HG02884 (cell line): Measurements from ENCODE around the gene NRROS.
"Not testable (repeated sequence)": the region's sequence is repeated elsewhere in the genome, so short reads cannot be mapped to it uniquely, and the experiment has no call there.

Experiments used
- ATAC-seq: cut with Tn5 transposase; IDR thresholded peaks from one replicate; pipeline ENCODE4 v1.9.1; 2021; ENCODE audit warnings: mild to moderate bottlenecking, moderate library complexity; ENCODE audit not compliant: unreplicated experiment

NRROS gene

DNA sequence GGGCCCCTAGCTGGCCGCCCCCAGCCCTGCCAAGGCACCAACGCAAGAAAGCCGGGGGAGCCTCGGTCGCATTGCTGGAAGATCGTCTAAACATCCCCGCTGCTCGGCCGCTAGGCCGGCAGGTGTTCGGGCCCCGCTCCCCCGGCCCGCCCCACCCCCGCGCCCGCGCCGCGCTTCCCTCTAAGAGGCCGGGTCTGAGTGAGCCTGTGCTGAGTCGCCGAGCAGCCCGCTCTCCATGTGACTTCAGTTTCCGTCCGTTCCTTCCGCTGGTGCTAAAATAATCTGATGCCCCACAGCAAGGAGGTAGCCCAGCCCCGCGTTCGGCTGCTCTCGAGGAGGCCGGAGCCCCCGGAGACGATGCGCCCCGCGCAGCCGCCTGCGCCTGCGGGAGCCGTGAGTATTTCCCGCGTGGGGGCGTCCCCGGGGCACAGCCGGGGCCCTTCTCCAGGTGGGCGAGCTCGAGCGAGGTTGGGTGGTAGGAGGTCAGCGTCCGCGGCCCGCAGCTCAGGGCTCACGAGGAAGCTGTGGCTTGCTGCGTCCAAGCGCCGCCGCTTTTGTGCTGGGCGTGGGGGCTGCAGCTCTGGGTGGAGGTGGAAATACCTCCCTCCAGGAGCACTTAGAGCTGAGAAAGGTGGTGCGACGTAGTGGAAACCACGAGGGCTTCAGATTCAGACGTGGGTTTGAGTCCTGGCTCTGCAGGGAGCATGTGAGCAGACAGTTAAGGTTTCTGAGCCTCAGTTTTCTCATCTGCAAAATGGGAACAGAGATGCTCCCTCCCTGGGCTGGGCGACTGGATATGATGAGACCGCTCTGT, at the start of gene NRROS:
TSS of gene NRROS (plus strand) at position 212 of the 814 bp plus-strand sequence. CDS start 14,846 bp downstream, outside the sequence.
- no peak for ATAC-seq

DNA sequence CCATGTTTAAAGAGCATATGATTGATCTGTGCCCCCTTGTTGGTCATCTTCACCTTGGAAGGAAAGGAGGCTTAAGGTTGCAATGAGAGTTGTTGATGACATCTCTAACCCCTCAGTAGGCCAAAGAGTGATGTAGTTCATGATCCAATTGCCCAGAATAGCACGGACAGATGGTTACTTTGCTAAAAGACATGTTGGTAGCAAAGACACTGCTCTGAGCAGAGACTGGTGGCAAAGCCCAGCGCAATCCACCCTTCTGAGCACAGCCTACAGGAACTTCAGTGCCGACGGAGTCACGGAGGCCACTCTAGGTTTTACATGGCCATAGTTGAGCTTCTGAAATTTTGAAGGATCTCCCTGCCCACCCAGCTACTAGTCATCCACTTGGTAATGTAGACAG, 49.2 kb upstream of the NRROS start:
- no peak for ATAC-seq

DNA sequence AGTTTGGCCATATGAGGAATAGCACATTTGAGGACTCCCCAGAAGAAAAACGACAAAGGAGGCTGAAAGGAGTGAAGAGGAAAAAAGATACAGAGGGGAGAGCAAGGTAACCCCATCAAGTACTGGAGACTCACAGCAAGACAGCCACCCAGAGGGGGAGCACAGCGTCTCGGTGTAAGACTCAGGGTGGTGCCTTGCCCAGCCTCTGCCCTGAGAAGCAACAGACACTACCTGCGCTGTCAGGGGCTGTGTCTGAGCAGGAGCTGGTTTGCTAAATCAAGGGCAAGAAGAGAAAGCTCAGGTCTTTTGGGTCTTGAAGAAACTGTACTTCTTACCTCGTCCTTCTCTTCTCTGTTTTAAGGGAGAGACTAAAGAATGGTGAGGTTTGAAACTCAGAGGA, 43.1 kb upstream of the NRROS start:
- no peak for ATAC-seq

DNA sequence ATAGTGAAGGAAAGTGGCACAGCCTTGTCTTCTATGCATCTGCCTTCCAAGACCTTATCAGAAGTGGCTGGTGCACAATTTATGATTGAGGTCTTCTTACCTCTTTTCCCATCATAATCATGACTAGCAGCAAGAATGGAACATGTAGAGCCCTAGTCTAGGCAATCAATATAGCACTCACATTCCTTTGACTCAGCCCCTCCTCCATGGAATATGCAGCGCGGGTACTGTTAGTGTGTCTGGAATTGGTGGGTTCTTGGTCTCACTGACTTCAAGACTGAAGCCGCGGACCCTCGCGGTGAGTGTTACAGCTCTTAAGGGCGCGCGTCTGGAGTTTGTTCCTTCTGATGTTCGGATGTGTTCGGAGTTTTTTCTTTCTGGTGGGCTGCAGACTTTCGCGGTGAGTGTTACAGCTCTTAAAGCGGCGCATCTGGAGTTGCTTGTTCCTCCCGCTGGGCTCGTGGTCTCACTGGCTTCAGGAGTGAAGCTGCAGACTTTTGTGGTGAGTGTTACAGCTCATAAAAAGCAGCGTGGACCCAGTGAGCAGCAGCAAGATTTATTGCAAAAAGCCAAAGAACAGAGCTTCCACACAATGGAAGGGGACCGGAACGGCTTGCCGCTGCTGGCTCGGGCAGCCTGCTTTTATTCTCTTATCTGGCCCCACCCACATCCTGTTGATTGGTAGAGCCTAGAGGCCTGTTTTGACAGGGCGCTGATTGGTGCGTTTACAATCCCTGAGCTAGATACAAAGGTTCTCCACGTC, 41.3 kb upstream of the NRROS start:
- not testable (repeated sequence) for ATAC-seq

DNA sequence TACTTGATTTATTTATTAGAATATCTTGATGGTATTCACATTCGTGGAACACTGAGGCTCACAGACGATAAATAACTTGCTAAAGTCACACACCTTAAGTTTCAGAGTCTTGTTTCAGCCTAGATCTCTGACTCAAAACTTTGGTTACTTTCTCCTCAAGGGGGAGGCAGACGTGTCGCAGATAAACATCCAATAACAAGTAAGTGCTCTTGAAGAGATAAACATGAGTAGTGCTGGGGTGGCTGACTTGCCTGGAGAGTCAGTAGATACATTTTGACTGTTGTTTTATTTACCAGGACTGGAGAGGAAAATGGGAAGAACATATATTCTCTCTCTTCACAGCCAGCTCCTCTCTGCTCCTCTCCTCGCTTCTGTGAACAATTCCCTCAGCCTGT, 39.8 kb upstream of the NRROS start:
- no peak for ATAC-seq

DNA sequence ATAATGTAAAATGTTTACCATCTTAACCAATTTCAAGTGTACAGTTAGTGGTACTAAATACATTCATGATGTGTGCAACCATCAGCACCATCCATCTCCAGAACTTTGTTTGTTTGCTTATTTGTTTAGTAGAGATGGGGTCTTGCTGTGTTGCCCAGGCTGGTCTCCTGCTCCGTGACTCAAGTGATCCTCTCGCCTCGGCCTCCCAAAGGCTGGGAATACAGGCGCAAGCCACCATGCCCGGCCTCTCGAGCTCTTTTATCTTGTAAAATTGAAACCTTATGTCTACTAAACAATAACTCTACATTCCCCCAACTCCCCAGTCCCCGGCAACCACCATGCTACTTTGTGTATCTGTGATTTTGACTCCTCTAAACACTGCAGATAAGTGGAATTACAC, 39.1 kb upstream of the NRROS start:
- ATAC-seq: no peak

DNA sequence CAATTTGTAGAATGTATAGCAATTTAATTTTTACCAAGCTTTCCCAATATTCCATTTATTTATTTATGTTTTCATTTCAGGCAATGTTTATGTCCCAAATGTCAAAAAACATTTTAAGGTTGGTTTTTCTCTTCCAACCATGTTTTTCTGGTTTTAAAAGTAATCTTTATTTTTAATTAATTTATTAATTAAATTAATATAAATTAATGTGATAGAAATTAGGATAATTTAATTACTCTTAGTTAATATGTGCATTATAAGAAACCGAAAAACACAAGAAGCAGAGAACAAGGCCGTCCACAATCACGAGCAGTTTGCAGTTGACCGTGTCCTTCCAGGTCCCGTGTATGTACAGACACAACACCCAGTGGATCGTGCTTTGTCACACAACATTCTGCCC, 36.8 kb upstream of the NRROS start:
- no peak for ATAC-seq

DNA sequence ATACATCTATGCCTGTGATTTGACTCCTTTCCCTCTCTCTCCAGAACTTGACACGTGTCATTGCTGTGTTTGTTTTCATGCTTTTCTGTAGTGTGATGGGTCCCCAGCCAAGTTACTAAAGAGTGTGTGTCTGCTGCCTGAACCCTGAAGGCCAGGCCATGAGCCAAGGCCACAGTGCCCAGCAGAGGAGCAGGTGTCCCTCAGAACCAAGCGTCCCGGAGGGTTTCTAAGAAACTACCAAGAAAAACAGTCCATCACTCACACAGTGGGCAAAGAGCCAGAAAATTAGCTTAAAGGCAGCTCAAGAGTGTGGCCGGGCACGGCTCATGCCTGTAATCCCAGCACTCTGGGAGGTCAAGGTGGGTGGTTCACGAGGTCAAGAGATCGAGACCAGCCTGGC, 35.8 kb upstream of the NRROS start:
- no peak for ATAC-seq

DNA sequence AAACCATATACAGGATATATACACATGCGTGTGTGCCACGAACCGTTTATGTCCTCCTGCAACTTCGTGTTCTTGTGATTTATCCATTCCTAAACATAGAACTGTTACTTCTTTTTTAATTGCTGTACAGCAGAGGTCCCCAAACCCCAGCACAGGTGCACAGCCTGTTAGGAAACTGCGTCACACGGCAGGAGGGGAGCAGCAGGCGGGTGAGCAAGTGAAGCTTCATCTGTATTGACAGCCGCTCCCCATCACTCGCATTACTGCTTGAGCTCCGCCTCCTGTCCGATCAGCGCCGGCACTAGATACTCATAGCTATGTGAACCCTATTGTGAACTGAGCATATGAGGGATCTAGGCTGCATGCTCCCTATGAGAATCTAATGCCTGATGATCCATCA, 34.9 kb upstream of the NRROS start:
- no peak for ATAC-seq

DNA sequence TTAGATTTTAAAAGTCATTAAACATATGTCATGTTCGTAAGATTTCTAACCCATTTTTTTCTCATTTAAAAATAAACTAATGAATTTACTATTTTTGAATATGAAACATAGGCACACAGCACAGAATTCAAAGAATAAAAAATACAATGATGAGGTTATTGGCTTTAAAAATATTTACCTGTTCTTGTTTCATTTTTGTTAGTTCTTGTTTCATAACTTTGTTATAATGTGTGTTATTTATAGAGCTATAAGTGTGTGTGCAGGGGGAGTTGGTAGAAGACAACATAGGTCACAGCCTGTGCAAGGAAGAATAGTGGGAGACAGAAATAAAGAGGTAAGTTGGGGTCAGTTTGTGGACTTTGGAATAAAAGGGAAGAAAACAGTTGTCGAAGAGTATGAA, 30.8 kb upstream of the NRROS start:
- no peak for ATAC-seq

DNA sequence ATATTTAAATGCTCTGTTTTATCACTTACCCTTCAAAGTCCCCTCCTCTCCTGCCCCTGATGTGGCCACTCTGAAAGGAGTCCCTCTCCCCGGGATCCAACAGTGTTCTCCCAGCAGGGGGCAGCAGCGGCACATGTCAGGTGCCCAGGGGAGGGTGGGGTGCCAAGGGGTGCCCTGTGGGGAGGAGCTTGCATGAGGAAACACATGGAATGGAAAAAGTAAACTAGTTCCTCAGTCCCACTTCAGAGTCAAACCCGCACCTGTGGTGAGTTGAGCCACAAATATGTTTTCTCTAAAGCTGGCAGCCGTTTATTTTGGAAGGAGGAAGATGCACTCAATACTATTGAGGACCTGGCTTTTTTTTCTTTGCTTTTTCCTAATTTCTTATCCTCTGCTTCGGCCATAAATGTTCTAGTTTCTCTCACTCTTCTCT, 30.1 kb upstream of the NRROS start:
- ATAC-seq: peak; percentile 70

DNA sequence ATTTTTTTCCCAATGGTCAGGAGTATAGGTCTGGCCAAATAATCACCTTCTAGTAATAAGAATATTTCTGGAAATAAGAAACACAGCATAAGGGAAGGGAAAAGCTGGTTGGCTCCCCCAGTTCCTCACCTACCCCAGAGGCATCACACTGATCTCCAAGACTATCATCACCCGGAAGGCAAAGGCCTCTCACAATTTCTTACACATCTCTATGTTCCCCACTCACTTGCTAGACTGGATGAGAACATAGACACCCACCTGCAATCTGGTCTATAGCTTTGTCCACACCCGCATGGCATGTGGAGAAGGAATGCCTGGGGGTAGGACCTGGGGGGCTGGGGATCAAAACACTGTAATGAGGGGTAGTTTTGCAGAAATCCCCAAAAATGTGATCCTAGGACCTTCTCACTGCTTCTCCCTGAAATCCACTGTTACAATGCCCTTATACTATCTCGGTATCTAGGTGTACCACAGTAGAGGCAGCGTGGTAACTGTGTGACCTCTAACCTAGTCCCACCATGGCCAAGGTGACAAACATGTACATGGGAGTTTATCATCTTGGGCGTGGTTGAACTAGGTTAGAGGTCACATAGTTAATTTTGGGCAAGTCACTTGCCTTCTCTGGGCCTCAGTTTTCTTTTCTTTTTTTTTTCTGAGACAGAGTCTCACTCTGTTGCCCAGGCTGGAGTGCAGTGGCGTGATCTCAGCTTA, 29.5 kb upstream of the NRROS start:
- no peak for ATAC-seq

DNA sequence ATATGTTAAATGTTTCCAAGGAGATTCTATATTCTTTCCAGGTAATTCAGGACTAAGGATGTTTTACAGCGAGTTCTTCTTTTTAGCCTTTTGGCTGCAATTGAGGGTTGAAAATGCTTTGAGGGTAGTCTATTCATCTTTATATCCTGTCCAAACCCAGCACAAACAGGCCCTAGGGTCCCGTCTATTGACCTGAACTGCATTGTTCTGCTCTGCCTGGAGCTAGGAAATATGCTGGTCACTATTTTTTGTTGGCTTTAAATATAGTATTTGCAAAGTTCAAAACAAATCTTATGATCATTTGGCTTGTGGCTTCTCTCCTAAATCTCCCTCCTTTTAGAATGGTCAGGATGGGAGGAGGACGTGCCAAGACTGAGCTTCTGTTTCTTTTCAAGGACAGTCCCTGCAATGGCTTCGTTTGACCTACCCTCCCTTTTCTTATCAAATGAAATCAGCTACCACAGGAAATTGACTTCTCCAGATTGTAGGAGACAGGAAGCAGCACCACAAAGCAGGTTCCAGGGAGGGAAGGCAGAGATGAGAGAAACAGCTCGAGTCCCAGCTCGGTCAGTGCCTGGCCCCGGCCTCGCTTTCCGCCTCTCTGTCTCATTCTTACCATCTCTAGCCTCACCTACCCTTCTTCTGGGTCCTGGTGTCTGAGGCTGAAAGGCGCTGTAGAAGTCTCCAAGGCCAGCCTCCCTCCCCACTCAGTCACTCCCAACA, 27.6 kb upstream of the NRROS start:
- ATAC-seq: no peak

DNA sequence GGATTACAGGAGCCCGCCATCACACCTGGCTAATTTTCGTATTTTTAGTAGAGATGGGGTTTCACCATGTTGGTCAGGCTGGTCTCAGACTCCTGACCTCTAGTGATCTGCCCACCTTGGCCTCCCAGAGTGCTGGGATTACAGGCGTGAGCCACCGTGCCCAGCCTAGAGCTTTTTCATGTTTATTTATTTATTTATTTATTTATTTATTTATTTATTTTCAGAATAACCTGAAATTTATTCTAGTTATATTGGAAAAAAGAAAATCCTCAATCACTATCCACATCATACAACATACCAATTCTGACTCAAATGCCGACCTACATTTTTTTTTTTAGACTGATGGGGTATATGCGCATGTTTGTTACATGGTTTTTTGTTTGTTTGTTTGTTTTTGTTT, 24.3 kb upstream of the NRROS start:
- not testable (repeated sequence) for ATAC-seq

DNA sequence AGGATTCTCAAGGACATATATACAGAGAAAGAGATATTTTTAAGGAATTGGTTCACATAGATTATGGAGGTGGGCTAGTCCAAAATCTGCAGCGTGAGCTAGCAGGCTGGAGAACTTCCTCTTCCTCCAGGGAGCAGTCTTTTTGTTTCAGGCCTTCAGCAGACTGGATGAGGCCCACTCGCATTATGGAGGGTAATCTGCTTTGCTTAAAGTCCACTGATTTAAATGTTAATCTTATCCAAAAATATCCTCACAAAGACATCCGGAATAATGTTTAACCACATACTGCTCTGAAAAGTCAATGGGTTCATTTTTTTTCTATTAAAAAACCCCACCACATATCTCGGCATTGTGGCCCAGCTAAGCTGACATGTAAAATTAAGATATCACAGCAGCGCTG, 22.2 kb upstream of the NRROS start:
- ATAC-seq: no peak

DNA sequence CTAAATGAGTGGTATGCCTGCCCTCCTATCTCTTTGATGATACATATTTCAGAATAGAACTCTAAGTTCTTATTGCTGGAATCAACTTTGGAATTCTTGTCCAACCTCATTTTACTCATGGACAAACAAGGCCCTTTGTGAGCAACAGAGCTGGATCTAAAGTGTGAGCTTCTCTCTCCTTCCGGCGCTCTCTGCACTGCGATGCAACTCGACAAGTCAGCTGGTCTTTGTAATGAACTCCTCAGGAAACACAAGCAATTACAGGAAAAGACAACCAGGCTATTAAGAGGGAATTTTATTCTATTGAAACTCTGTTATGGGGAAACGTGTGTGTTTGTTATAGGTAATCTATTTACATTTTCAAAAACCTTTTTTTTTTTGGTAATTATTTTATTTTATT, 20.3 kb upstream of the NRROS start:
- no peak for ATAC-seq

DNA sequence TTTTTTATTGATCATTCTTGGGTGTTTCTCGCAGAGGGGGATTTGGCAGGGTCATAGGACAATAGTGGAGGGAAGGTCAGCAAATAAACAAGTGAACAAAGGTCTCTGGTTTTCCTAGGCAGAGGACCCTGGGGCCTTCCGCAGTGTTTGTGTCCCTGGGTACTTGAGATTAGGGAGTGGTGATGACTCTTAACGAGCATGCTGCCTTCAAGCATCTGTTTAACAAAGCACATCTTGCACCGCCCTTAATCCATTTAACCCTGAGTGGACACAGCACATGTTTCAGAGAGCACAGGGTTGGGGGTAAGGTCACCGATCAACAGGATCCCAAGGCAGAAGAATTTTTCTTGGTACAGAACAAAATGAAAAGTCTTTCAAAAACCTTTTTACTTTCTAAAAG, 19.9 kb upstream of the NRROS start:
- ATAC-seq: not testable (repeated sequence)

DNA sequence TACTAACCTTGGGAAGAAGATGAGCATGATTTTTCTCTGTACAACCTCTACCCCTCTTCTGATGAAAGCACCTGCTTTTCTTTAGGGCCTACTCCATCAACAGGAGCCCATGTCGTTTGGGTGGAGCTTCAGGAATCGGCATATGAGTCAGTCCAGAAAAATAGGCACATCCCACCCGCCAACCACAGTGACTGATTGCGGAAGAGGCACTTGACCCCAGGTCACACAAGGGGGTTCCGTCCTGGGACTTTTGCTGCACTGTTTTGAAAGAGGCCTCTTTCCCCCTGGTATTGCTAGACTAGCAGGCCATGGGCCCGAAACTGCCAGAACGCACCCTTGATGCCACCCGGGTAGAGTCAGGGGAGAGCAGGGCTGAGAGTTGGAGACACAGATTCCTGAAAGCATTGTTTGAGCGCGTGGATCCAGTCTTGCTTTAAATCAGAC, 19.3 kb upstream of the NRROS start:
- ATAC-seq: peak; percentile 45

DNA sequence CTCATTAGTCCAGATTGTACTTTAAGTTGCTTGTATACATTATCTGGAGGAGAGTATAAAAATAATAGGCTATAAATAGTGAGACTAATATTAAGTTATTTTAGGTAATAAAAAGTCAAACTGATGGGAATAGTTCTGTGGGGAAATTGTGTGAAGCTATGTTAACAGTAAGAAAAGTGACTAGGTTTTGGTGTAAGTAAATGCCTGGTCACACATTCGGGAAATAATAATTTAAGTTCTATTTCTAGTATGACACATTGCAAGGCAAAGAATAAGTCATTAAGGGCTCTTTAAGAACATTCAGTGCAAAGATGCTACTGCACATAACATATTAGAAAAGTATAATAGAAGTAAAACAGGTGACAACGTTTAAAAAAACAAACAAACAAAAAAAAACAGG, 18.8 kb upstream of the NRROS start:
- ATAC-seq: no peak

DNA sequence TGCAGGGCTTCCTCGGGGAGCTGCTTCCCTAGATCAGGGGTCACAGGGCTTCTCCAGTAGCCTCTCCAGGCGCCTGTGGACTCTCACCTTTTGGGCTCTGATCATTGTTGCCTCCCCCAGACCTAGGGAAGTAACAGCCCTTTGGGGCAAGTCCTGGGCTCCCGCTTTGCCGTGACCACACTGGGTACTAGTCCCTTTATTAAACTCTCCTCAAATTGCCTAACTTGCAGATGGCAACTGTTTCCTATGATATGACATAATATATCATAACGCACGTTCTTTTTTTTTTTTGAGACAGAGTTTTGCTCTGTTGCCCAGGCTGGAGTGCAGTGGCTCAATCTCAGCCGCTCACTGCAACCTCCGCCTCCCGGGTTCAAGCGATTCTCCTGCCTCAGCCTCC, 17.9 kb upstream of the NRROS start:
- ATAC-seq: no peak
